GM12875 (cell line): ENCODE results near the gene PACRG.
A peak's percentile ranks its signal among the peaks of the same experiment; 100 is the strongest.

Source experiments
- H3K4me3 ChIP-seq: one replicate; pipeline ENCODE4 v1.5.1; 2011; ENCODE audit warnings: low read depth, low read length, control low read depth
- TF ChIP-seq, protein P1 (sequence below): IDR thresholded peaks from 2 replicates; pipeline ENCODE4 v1.5.1; 2011; ENCODE audit warnings: low read depth, mild to moderate bottlenecking, control low read depth, inconsistent platforms, low read length, moderate library complexity, borderline replicate concordance; ENCODE audit not compliant: insufficient read depth

Gene PACRG

DNA sequence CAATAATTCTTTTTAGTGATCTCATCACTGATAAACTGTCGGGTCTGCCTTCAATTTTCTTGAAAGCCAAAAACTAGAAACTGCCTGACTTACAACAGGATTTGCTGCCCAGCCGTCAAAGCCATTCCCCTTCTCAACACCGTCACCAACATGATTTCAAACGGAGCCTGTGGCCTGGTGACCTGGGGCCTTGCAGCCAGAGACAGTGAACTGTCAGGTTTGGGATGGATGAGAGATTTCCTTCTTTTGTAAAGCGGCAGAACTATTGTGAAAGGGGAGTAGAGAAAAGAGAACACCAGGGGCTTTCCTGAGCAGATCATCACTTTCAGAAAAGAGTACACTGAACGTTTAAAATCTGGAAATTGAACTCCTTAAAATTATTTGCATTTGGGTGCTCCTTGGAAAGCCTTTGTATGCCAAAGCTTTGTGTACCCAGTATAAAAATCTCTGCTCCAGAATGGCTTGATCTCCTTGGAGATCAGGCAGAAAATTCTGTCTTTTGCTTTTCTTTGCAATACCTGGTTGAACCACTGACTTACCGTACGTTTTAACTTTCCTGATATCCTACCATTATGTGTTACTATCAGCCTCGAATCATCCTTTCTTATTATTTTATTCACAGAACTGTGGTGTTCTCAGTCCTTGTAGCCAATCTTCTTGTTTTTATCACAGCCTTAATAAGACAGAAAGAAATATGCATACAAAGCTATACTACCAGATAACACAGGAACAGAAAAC, 125.2 kb downstream of the PACRG start:
- H3K4me3 ChIP-seq, result no peak overlapping the region
- TF ChIP-seq, protein P1, sequence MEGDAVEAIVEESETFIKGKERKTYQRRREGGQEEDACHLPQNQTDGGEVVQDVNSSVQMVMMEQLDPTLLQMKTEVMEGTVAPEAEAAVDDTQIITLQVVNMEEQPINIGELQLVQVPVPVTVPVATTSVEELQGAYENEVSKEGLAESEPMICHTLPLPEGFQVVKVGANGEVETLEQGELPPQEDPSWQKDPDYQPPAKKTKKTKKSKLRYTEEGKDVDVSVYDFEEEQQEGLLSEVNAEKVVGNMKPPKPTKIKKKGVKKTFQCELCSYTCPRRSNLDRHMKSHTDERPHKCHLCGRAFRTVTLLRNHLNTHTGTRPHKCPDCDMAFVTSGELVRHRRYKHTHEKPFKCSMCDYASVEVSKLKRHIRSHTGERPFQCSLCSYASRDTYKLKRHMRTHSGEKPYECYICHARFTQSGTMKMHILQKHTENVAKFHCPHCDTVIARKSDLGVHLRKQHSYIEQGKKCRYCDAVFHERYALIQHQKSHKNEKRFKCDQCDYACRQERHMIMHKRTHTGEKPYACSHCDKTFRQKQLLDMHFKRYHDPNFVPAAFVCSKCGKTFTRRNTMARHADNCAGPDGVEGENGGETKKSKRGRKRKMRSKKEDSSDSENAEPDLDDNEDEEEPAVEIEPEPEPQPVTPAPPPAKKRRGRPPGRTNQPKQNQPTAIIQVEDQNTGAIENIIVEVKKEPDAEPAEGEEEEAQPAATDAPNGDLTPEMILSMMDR, result no peak

DNA sequence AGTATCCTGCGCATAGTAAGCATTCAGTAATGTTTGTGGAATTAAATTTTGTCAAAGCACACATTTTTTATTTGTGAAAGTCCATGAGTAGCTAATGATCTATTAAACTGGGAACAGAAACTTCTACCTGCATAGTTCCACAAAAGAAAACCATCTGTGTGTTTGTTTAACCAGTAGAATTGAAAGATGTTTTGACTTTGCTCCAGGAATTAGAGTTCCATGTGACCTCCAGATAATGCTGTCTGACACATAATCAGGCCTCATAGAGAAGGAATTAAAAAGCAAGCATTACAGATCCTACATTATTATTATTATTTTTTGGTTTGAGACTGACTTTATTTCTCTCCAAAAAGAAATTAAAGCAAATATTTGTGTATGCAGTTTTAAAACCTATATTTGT, 126.5 kb downstream of the PACRG start:
- TF ChIP-seq, protein P1, result no peak
- H3K4me3 ChIP-seq, result no peak overlapping the region

DNA sequence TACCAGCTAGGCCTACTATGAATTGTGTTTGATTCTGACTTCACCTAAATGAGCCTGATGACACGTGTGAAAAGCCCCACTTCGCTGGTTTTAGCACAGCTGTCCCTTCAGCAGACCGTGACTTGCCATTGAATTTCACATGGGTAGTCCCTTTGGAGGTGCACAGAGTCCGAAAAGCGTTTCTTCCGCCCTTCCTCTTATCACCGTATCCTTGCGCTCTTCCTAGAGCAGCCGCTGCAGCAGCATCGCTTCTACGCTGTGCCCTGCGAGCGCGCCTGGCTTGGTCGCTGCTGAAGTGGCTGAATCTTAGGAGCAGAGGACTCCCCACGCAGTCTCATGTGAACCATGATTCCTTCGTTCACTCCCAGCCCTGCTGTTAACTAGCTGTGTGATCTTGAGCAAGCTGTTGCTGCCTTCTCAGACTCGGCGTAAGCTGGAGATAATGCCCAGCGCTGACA, 127.0 kb downstream of the PACRG start:
- H3K4me3 ChIP-seq, result no peak overlapping the region
- TF ChIP-seq, protein P1, result no peak

DNA sequence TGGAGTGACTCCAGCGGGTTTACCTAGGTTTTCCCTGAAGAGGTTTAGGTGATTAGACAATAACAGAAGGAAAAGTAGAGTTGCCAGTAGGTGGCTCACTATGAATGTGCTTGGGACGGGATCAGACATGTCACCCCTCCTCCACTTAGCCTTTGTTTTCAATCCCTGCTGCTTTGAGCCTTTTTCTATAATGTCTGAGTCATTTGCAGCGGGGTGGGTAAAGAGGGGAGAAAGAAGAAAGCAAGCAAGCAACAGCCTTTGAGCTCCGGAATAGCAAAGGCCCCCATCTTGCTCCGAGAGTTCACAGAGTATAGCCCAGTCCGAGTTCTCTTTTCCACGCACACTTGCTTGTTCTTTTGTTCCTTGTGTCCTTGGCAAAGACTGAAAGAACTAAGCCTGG, 129.1 kb downstream of the PACRG start:
- TF ChIP-seq, protein P1, result 0 out of 2 replicates have a peak, but pooled peaks have one; percentile 6
- no peak overlapping the region for H3K4me3 ChIP-seq

DNA sequence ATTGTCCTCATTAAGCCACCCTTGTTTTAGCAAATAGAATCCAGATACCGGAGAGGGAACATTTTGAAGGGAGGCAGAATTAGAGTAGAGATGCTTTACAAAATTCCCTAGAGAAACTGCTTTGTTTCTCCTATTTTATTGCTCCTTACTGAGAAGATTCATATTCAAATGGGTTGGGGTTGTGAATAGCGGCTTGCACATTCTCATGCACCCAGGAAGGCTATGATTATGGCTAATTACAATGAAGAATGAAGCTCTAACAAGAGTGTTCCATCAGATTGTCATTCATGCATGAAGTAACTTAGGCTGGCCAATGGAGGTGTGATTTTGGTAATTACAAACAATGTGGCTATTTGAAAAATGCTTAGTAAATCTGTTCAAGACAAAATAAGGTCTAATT, 129.6 kb downstream of the PACRG start:
- TF ChIP-seq, protein P1, result no peak
- H3K4me3 ChIP-seq, result no peak overlapping the region

DNA sequence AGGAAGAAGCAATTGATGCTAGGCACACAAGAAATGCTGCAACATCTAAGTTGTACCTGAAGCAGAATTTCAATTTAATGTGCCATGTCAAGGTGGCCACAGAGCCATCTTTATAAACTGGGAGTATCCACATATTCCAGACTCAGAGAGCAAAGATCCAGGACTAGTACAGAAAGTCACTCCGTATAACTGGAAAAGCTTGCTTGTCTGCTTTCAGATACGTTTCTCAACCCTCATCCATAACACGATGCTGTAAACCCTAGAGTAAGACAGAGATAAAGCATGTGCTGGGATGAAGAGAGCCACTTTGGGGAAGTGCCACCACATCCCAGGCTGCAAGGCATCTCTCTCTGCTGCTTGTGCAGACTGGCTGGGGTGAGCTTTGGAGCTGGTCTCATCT, 134.7 kb downstream of the PACRG start:
- TF ChIP-seq, protein P1, result no peak
- no peak overlapping the region for H3K4me3 ChIP-seq

DNA sequence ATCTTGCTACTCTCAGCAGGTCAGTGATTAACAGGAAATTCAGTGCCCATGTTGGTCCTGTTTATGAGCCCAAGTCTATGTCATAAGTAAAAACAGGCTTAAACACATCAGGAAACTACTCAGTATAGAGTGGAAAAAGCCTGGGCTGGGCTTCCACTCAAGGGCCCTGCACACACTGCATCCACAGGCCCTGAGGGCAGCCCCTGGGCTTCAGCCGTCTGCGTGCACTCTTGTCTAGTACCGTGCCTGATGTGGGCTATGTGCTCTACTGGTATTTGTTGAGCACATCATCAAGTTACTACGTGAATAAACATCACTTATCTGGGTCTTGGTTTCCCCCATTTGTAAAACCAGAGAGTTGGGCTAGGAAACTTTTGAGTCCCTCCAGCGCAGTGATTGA, 135.2 kb downstream of the PACRG start:
- TF ChIP-seq, protein P1, result no peak
- no peak overlapping the region for H3K4me3 ChIP-seq
